HCT116 (cell line): Measurements from ENCODE around the gene IGSF23. TPM values are rescaled to one million over a fixed set of nuclear protein-coding genes. Genes with fewer than 3 reads are reported as not detected.
A peak's percentile ranks its signal among the peaks of the same experiment; 100 is the strongest.

Source experiments
- ATAC-seq: fragments of 200-7000 bp; cut with Tn5 transposase; 2 replicates; pipeline ENCODE4 v1.9.1; 2020; ENCODE audit warnings: mild to moderate bottlenecking, moderate library complexity
- BruUV-seq: library from RNA; stranded (reverse); fragments of 400-500 nt; replicated peaks from 2 replicates; lab custom pipeline; 2021; lab: Mats Ljungman, UMichigan
- CTCF ChIA-PET: fragments of 300-600 bp; sonication (Branson Sonifier 250); formaldehyde crosslinking; loops from one replicate; lab custom pipeline; 2021; ENCODE audit warnings: antibody characterized with exemption; lab: Charles Lee
- POLR2A ChIA-PET: fragments of 300-600, 350-600 bp; sonication (Branson Sonifier 250); formaldehyde crosslinking; loops from one replicate; lab custom pipeline; 2021; ENCODE audit warnings: antibody characterized with exemption; lab: Charles Lee
- RAD21 ChIA-PET, 2 experiments: fragments of 300-600 bp; sonication (Branson Sonifier 250); formaldehyde crosslinking; loops; one replicate each; lab custom pipeline; 2023; ENCODE audit warnings: low total read pairs in 2 of 2; ENCODE audit not compliant: uncharacterized antibody in 2 of 2, unreplicated experiment in 2 of 2, low non-redundant PET in 1 of 2; lab: Charles Lee
- DNase-seq: peaks from one replicate; pipeline ENCODE4 v3.0.0-alpha.2; 2010; ENCODE audit warnings: low read depth, low spot score
- H2AFZ ChIP-seq: fragments of 200-600 bp; shearing (Covaris generic), sonication (generic); 2 replicates; pipeline ENCODE4 v1.6.1; 2017; ENCODE audit warnings: low read depth, mixed run types, mixed read lengths, antibody characterized with exemption, low read length; ENCODE audit not compliant: poor library complexity, severe bottlenecking
- H3K27ac ChIP-seq: 2 replicates; pipeline ENCODE4 v1.5.1; 2012; ENCODE audit warnings: low read depth, low read length
- H3K27me3 ChIP-seq: fragments of 200-600 bp; sonication (generic); 2 replicates; pipeline ENCODE4 v1.6.1; 2016; ENCODE audit warnings: mixed run types, low read length, mixed read lengths; ENCODE audit not compliant: insufficient read depth
- H3K36me3 ChIP-seq, 2 experiments: fragments of 200-500 bp in 1 of 2; fragments of 200-600 bp in 1 of 2; sonication (Bioruptor generic) in 1 of 2; sonication (generic) in 1 of 2; 2 replicates each; pipeline versions ENCODE4 v1.5.1 to v1.6.1; 2014 to 2016; ENCODE audit warnings: low read length in 2 of 2, inconsistent platforms in 1 of 2, mixed read lengths in 1 of 2, mixed run types in 1 of 2; ENCODE audit not compliant: insufficient read depth in 2 of 2, control insufficient read depth in 1 of 2
- H3K4me1 ChIP-seq, 2 experiments: fragments of 200-600 bp in 1 of 2; sonication (generic) in 1 of 2; 2 replicates each; pipeline versions ENCODE4 v1.5.1 to v1.6.1; 2012 to 2017; ENCODE audit warnings: low read length in 2 of 2, inconsistent platforms in 1 of 2, mild to moderate bottlenecking in 1 of 2, mixed read lengths in 1 of 2, mixed run types in 1 of 2, moderate library complexity in 1 of 2; ENCODE audit not compliant: insufficient read depth in 2 of 2, control insufficient read depth in 1 of 2
- H3K4me2 ChIP-seq: fragments of 200-600 bp; sonication (generic); 2 replicates; pipeline ENCODE4 v1.6.1; 2017; ENCODE audit warnings: mixed run types, low read length, mixed read lengths
- H3K4me3 ChIP-seq, 2 experiments: fragments of 200-600 bp in 1 of 2; sonication (generic) in 1 of 2; replicated peaks in 1 of 2; 2 replicates each; pipeline ENCODE4 v1.5.1; 2011 to 2016; ENCODE audit warnings: low read length in 2 of 2, control low read depth in 1 of 2, low read depth in 1 of 2, mild to moderate bottlenecking in 1 of 2, mixed read lengths in 1 of 2, mixed run types in 1 of 2
- H3K79me2 ChIP-seq: fragments of 200-600 bp; sonication (generic); 2 replicates; pipeline ENCODE4 v1.6.1; 2017; ENCODE audit warnings: mild to moderate bottlenecking, mixed run types, low read length, moderate library complexity, mixed read lengths; ENCODE audit not compliant: insufficient read depth
- H3K9ac ChIP-seq: fragments of 200-600 bp; sonication (generic); 2 replicates; pipeline ENCODE4 v1.6.1; 2016; ENCODE audit warnings: low read length, mixed read lengths
- H3K9me2 ChIP-seq: fragments of 200-600 bp; sonication (generic), shearing (Covaris generic); 2 replicates; pipeline ENCODE4 v1.6.1; 2017; ENCODE audit warnings: mixed run types, mild to moderate bottlenecking, moderate library complexity; ENCODE audit not compliant: insufficient read depth
- H3K9me3 ChIP-seq, 2 experiments: fragments of 200-500 bp in 1 of 2; fragments of 200-600 bp in 1 of 2; sonication (Bioruptor generic) in 1 of 2; sonication (generic) in 1 of 2; 2 replicates each; pipeline ENCODE4 v1.6.1; 2014 to 2017; ENCODE audit warnings: low read length in 2 of 2, mixed read lengths in 2 of 2, inconsistent platforms in 1 of 2, low read depth in 1 of 2, mild to moderate bottlenecking in 1 of 2, mixed run types in 1 of 2, moderate library complexity in 1 of 2; ENCODE audit not compliant: control insufficient read depth in 1 of 2, insufficient read depth in 1 of 2
- H4K20me1 ChIP-seq: fragments of 200-600 bp; sonication (generic), shearing (Covaris generic); 2 replicates; pipeline ENCODE4 v1.6.1; 2017; ENCODE audit warnings: mixed run types, mild to moderate bottlenecking, moderate library complexity; ENCODE audit not compliant: insufficient read depth
- ATF3 ChIP-seq: IDR thresholded peaks from 2 replicates; pipeline ENCODE4 v1.6.1; 2012
- CTCF ChIP-seq, 3 experiments: fragments of 200-600 bp in 1 of 3; sonication (generic) in 1 of 3; IDR thresholded peaks in 2 of 3; conservative IDR thresholded peaks in 1 of 3; 2 replicates each; pipeline ENCODE4 v1.5.1; 2012 to 2017; ENCODE audit warnings: low read depth in 2 of 3, low read length in 2 of 3, antibody characterized with exemption in 1 of 3, borderline replicate concordance in 1 of 3, control low read depth in 1 of 3, mild to moderate bottlenecking in 1 of 3, mixed read lengths in 1 of 3, mixed run types in 1 of 3, moderate library complexity in 1 of 3; ENCODE audit not compliant: insufficient read depth in 1 of 3
- EGR1 ChIP-seq: IDR thresholded peaks from 2 replicates; pipeline ENCODE4 v1.6.1; 2012; ENCODE audit warnings: low read depth
- POLR2A ChIP-seq: IDR thresholded peaks from 2 replicates; pipeline ENCODE4 v1.7.0; 2011; ENCODE audit warnings: borderline replicate concordance; ENCODE audit not compliant: insufficient read depth, insufficient read length; ENCODE audit errors: extremely low read depth
- POLR2AphosphoS5 ChIP-seq: IDR thresholded peaks from 2 replicates; pipeline ENCODE4 v1.6.1; 2011; ENCODE audit warnings: mild to moderate bottlenecking, low read depth, low read length, moderate library complexity
- RAD21 ChIP-seq: IDR thresholded peaks from 2 replicates; pipeline ENCODE4 v1.6.1; 2012; ENCODE audit warnings: low read depth, mild to moderate bottlenecking
- SIN3A ChIP-seq: IDR thresholded peaks from 2 replicates; pipeline ENCODE4 v1.6.1; 2012; ENCODE audit warnings: low read depth
- SRF ChIP-seq: IDR thresholded peaks from 2 replicates; pipeline ENCODE4 v1.6.1; 2012; ENCODE audit warnings: low read depth
- TCF7L2 ChIP-seq: IDR thresholded peaks from 2 replicates; pipeline ENCODE4 v1.7.0; 2011; ENCODE audit warnings: borderline replicate concordance, inconsistent platforms; ENCODE audit not compliant: insufficient read depth, insufficient read length; ENCODE audit errors: extremely low read depth
- ZBTB33 ChIP-seq: IDR thresholded peaks from 2 replicates; pipeline ENCODE4 v1.6.1; 2011; ENCODE audit warnings: mild to moderate bottlenecking, low read length, moderate library complexity; ENCODE audit not compliant: insufficient replicate concordance; ENCODE audit errors: extremely low read depth
- intact Hi-C: fragments of 100-400 bp; cut with micrococcal nuclease; formaldehyde crosslinking; loops from 2 replicates; pipeline ENCODE4 v1.10.0; 2022
- total RNA-seq: library from RNA; stranded (reverse); gene quantifications from one replicate; pipeline ENCODE4 v1.2.1, GENCODE V29; 2021; ENCODE audit not compliant: unreplicated experiment

Gene IGSF23
- total RNA-seq, 1 experiment from 2014 or later = not detected

DNA sequence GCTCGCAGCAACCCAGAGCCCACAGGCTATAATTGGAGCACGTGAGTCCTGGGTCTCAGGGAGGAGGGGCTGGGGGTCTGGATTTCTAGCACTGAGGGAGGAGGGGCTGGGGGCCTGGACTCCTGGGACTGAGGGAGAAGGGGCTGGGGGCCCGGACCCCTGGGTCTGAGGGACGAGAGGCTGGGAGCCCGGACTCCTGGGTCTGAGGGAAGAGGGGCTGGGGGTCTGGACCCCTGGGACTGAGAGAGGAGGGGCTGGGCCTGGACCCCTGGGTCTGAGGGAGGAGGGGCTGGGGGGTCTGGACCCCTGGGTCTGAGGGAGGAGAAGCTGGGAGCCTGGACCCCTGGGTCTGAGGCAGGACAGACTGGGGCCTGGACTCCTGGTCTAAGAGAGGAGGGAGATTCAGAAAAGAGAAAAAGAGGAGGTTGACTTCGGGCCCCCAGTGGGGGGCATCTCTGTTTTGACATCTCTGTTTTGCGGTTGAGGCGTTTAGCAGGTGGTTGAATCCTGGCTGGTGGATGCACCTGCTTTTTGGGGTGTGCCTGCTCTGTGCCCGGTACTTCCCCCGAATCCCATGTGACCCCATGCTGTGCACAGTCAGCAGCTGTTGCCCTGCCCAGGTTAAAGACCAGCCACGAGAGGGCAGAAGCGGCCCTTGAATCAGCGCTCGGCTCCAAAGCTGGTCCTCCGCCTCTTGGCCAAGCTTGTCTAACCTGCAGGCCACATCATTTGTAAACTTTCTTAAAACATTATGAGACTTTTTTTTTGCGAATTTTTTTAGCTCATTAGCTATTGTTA, 40.8 kb downstream of the IGSF23 start:
- POLR2A ChIA-PET = interaction anchor here (0.8 kb wide), 1 partner anchor 11 kb away, joined by 3 read pairs; the partner anchor contains the start of gene PVR
- intact Hi-C loops = no loop called here

More for the DNA sequence above, 40.8 kb downstream of the IGSF23 start:
- Histone ChIP-seq H3K27ac (no peak overlapping the region), H4K20me1 (0 out of 2 replicates have a peak, but pooled peaks cover 3% of the 10 kb centered on the region), H3K9me2 (no peaks in the 10 kb centered on the region), H3K27me3 (no peaks in the 10 kb centered on the region), H3K4me1 (no peaks in the 10 kb centered on the region), H3K9me3 (no peaks in the 10 kb centered on the region), H3K36me3 (peaks cover 55 to 85% of the 10 kb centered on the region in 2 experiments), H3K4me2 (no peak overlapping the region), H3K9ac (no peak overlapping the region), H3K79me2 (peaks cover 54% of the 10 kb centered on the region), H3K4me3 (no peak overlapping the region), H2AFZ (no peak overlapping the region)
- BruUV-seq = no TSS peak
- ATAC-seq (peak; percentile 67), DNase-seq (no peak)
- ChIA-PET RAD21 (interaction anchor here (0.7 to 1.6 kb wide), 3 partner anchors 70 to 77 kb away, joined by 3 read pairs; no protein-coding TSS in a partner anchor), CTCF (interaction anchor here (0.7 to 4.0 kb wide), 7 partner anchors 9 to 117 kb away, joined by 3 to 15 read pairs (median 5); no protein-coding TSS in a partner anchor)
- TF ChIP-seq ATF3 (no peak), TCF7L2 (no peak), SIN3A (no peak), EGR1 (no peak), POLR2A (no peak), ZBTB33 (no peak), CTCF (IDR thresholded peaks at IDR 0.05 in 2 of 3, conservative IDR thresholded peaks at IDR 0.05 in 1 of 3; ENCODE audit: borderline replicate concordance in 1 of 3, insufficient read depth in 1 of 3, low read depth in 2 of 3, low read length in 2 of 3) (peak; percentile 22 to 59 (median 43); a peak in 5 of 6 replicates), RAD21 (peak; percentile 55), SRF (no peak), POLR2AphosphoS5 (no peak)
